A549 (cell line): ENCODE measurements around the gene SIGMAR1. TPM values are rescaled to one million over a fixed set of nuclear protein-coding genes. Genes with fewer than 3 reads are reported as not detected.

Experiments
- ATAC-seq, 2 experiments: fragments of 200-7000 bp in 1 of 2; fragments of >200 bp in 1 of 2; cut with Nextera tagmentation in 1 of 2; cut with Tn5 transposase in 1 of 2; 3 replicates each; pipeline versions ENCODE4 v1.8.0 to v1.9.1; 2018 to 2020; ENCODE audit warnings: mild to moderate bottlenecking in 1 of 2, moderate library complexity in 1 of 2
- CTCF ChIA-PET: fragments of 300-600 bp; sonication (Branson Sonifier 250); formaldehyde crosslinking; extraction: SDS; loops from one replicate; lab custom pipeline; 2021; ENCODE audit warnings: antibody characterized with exemption, inconsistent platforms; lab: Yijun Ruan, JAX
- POLR2A ChIA-PET: fragments of 350-600 bp; formaldehyde crosslinking; extraction: SDS; loops from one replicate; lab custom pipeline; 2021; ENCODE audit warnings: antibody characterized with exemption, inconsistent platforms; lab: Yijun Ruan, JAX
- DNase-seq, 2 experiments: peaks; one replicate each; pipeline versions ENCODE4 v3.0.0 to v3.0.0-alpha.2; 2011 to 2016; ENCODE audit warnings: low read depth in 1 of 2, low spot score in 1 of 2
- FAIRE-seq: peaks from 2 replicates; lab custom pipeline; 2011; peaks lifted over from hg19 to GRCh38; lab: Jason Lieb, UNC
- H3K27ac ChIP-seq, 2 experiments: fragments of >200 bp; sonication (Bioruptor Twin); formaldehyde crosslinking; 3 replicates each; pipeline ENCODE4 v1.5.1; 2016 to 2017
- H3K4me1 ChIP-seq: fragments of >200 bp; sonication (Bioruptor Twin); formaldehyde crosslinking; 3 replicates; pipeline ENCODE4 v1.6.1; 2016
- H3K4me2 ChIP-seq: fragments of >200 bp; sonication (Bioruptor Twin); formaldehyde crosslinking; 3 replicates; pipeline ENCODE4 v1.6.1; 2016
- H3K4me3 ChIP-seq: fragments of >200 bp; sonication (Bioruptor Twin); formaldehyde crosslinking; 3 replicates; pipeline ENCODE4 v1.5.1; 2016
- H3K9me3 ChIP-seq: fragments of >200 bp; sonication (Bioruptor Twin); formaldehyde crosslinking; 3 replicates; pipeline ENCODE4 v1.6.1; 2016
- CBX8 ChIP-seq: fragments of 200-600 bp; sonication (generic); IDR thresholded peaks from 2 replicates; pipeline ENCODE4 v1.6.1; 2016
- CEBPB ChIP-seq, 2 experiments: fragments of >200 bp in 1 of 2; sonication (Bioruptor Twin) in 1 of 2; formaldehyde crosslinking in 1 of 2; IDR thresholded peaks; 2 replicates each; pipeline ENCODE4 v1.6.1; 2012 to 2016
- CHD2 ChIP-seq: fragments of 150-350 bp; IDR thresholded peaks from 2 replicates; pipeline ENCODE4 v1.6.1; 2014; ENCODE audit warnings: low read length; ENCODE audit not compliant: partially characterized antibody
- EHF ChIP-seq: fragments of 250-450 bp; sonication (Bioruptor Pico); IDR thresholded peaks from 2 replicates; pipeline ENCODE4 v1.5.0; 2020; ENCODE audit warnings: mild to moderate bottlenecking
- EHMT2 ChIP-seq: fragments of 200-600 bp; sonication (generic); IDR thresholded peaks from 2 replicates; pipeline ENCODE4 v1.6.1; 2016; ENCODE audit warnings: antibody characterized with exemption, low read depth, mild to moderate bottlenecking, moderate library complexity
- FOSB ChIP-seq: fragments of 250-450 bp; sonication (Bioruptor Pico); IDR thresholded peaks from 2 replicates; pipeline ENCODE4 v1.5.0; 2020; ENCODE audit warnings: mild to moderate bottlenecking, moderate library complexity
- JUNB ChIP-seq: fragments of >200 bp; sonication (Bioruptor Twin); formaldehyde crosslinking; IDR thresholded peaks from 2 replicates; pipeline ENCODE4 v1.6.1; 2016
- KDM5A ChIP-seq: fragments of 200-600 bp; sonication (generic); IDR thresholded peaks from 2 replicates; pipeline ENCODE4 v1.6.1; 2016; ENCODE audit warnings: antibody characterized with exemption, mild to moderate bottlenecking
- MAFK ChIP-seq: fragments of 450-650 bp; IDR thresholded peaks from 2 replicates; pipeline ENCODE4 v1.6.1; 2014; ENCODE audit not compliant: partially characterized antibody
- MAX ChIP-seq: IDR thresholded peaks from 2 replicates; pipeline ENCODE4 v1.6.1; 2012
- NFE2L2 ChIP-seq: fragments of 150-350 bp; conservative IDR thresholded peaks from 2 replicates; pipeline ENCODE4 v1.6.1; 2014; ENCODE audit warnings: low read length
- POLR2AphosphoS2 ChIP-seq: conservative IDR thresholded peaks from 2 replicates; pipeline ENCODE4 v1.6.1; 2012; ENCODE audit warnings: low read length, improper control_type of control experiment, inconsistent platforms
- SMC3 ChIP-seq: fragments of >200 bp; sonication (Bioruptor Twin); formaldehyde crosslinking; IDR thresholded peaks from 3 replicates; pipeline ENCODE4 v1.6.1; 2018; ENCODE audit warnings: inconsistent platforms
- TP53 ChIP-seq: fragments of 250-450 bp; sonication (Bioruptor Pico); IDR thresholded peaks from 2 replicates; pipeline ENCODE4 v1.5.0; 2021; ENCODE audit warnings: mild to moderate bottlenecking, moderate library complexity
- ZC3H11A ChIP-seq: fragments of 450-650 bp; IDR thresholded peaks from 2 replicates; pipeline ENCODE4 v1.6.1; 2014; ENCODE audit warnings: antibody characterized with exemption, mild to moderate bottlenecking
- ZFP36 ChIP-seq: fragments of 450-650 bp; IDR thresholded peaks from 2 replicates; pipeline ENCODE4 v1.6.1; 2014; ENCODE audit warnings: borderline replicate concordance; ENCODE audit not compliant: partially characterized antibody
- ZSCAN20 ChIP-seq: fragments of 250-450 bp; sonication (Bioruptor Pico); IDR thresholded peaks from 2 replicates; pipeline ENCODE4 v1.8.0; 2022; ENCODE audit warnings: mild to moderate bottlenecking, moderate library complexity
- WGBS: methylation state at CpG from one replicate; pipeline ENCODE4 v1.1.6; 2017; ENCODE audit errors: missing lambda C conversion rate; 5-methylcytosine and 5-hydroxymethylcytosine counted together
- polyA plus RNA-seq, 4 experiments: library from polyadenylated mRNA; depleted of rRNA in 3 of 4; stranded (reverse); fragments of >200 nt; fragmentation: RNase III in 1 of 4; extraction: RNeasy Plus Mini Kit Qiagen cat#74134 plus additional on column Dnase treatment in 1 of 4; gene quantifications; 2 replicates in 3 of 4; 3 replicates in 1 of 4; pipeline ENCODE4 v1.2.3, GENCODE V29; 2011 to 2017
- TF ChIP-seq, protein P1 (sequence below): fragments of >200 bp; sonication (Bioruptor Twin); formaldehyde crosslinking; IDR thresholded peaks from 2 replicates; pipeline ENCODE4 v1.6.1; 2016
- TF ChIP-seq, protein P2 (sequence below): fragments of >200 bp; sonication (Bioruptor Twin); formaldehyde crosslinking; IDR thresholded peaks from 3 replicates; pipeline ENCODE4 v1.6.1; 2016
- TF ChIP-seq, protein P3 (sequence below): fragments of 150-350 bp; IDR thresholded peaks from 2 replicates; pipeline ENCODE4 v1.6.1; 2014; ENCODE audit warnings: low read depth, mild to moderate bottlenecking, low read length
- TF ChIP-seq, protein P4 (sequence below): fragments of 250-450 bp; sonication (Bioruptor Pico); IDR thresholded peaks from 2 replicates; pipeline ENCODE4 v1.5.0; 2021; ENCODE audit warnings: mild to moderate bottlenecking, moderate library complexity, borderline replicate concordance

Gene SIGMAR1
- polyA plus RNA-seq, 2 of the 4 experiments (the other 2 are of a cell fraction) = 64.6 to 150 TPM

GRCh38 chr9:34600908-34601307, 36.7 kb downstream of the SIGMAR1 start:
- ATAC-seq (no peak), DNase-seq (no peak), FAIRE-seq (no peak)
- no peaks in the 10 kb centered on the region for H3K9me3 ChIP-seq
- H3K27ac ChIP-seq = no peak overlapping the region
- no peak for TF ChIP-seq KDM5A
- TF ChIP-seq CBX8 = no peak
- H3K4me1 ChIP-seq = no peaks in the 10 kb centered on the region
- H3K4me3 ChIP-seq = no peak overlapping the region
- H3K4me2 ChIP-seq = no peak overlapping the region
- 13% methylated on average over 1 of the region's 1 CpG for whole genome bisulfite sequencing
- POLR2A ChIA-PET = no interaction called here
- CTCF ChIA-PET = interaction anchor here (0.7 to 11.6 kb wide), 10 partner anchors 8 to 268 kb away, joined by 3 to 297 read pairs (median 5); no protein-coding TSS in a partner anchor

DNA sequence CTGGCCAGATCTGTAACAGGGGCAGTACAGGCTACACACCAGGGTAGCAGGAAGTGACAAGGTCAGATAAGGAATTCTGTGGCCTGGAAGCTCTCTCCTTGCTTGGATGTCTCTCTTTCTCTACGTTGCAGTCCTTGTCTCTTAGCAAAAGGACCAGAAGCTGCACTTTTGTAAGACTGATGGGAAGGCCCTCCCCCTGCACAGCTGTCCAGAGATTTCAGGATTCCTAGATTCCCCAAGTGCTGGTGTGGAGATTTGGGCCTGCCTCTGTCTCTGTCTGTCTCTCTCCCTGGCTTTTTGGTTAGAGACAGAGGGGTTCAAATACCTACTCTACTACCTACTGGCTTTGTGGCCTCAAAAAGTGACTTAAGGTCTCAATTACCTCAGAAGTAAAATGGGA, 38.0 kb downstream of the SIGMAR1 start:
- Histone ChIP-seq H3K4me2 (no peak overlapping the region), H3K4me1 (no peaks in the 10 kb centered on the region), H3K27ac (no peak overlapping the region), H3K9me3 (no peaks in the 10 kb centered on the region), H3K4me3 (no peak overlapping the region)
- ATAC-seq = no peak
- no peak for FAIRE-seq
- WGBS = 20% methylated on average over 1 of the region's 1 CpG
- POLR2A ChIA-PET = no interaction called here
- DNase-seq = no peak
- CTCF ChIA-PET = interaction anchor here (0.5 to 11.6 kb wide), 10 partner anchors 35 to 681 kb away, joined by 3 to 297 read pairs (median 5); no protein-coding TSS in a partner anchor
- TF ChIP-seq, protein P1, sequence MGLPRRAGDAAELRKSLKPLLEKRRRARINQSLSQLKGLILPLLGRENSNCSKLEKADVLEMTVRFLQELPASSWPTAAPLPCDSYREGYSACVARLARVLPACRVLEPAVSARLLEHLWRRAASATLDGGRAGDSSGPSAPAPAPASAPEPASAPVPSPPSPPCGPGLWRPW = no peak
- TF ChIP-seq, protein P2, sequence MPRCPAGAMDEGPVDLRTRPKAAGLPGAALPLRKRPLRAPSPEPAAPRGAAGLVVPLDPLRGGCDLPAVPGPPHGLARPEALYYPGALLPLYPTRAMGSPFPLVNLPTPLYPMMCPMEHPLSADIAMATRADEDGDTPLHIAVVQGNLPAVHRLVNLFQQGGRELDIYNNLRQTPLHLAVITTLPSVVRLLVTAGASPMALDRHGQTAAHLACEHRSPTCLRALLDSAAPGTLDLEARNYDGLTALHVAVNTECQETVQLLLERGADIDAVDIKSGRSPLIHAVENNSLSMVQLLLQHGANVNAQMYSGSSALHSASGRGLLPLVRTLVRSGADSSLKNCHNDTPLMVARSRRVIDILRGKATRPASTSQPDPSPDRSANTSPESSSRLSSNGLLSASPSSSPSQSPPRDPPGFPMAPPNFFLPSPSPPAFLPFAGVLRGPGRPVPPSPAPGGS = no peak
- TF ChIP-seq TP53 = no peak
- TF ChIP-seq FOSB = no peak
- TF ChIP-seq MAX = no peak
- TF ChIP-seq EHF (CRISPR knock-in tag) = no peak
- no peak for TF ChIP-seq ZC3H11A
- TF ChIP-seq SMC3 = no peak
- no peak for TF ChIP-seq CEBPB (IDR thresholded peaks at IDR 0.05)
- TF ChIP-seq ZSCAN20 (CRISPR knock-in tag) = no peak
- TF ChIP-seq POLR2AphosphoS2 = no peak
- TF ChIP-seq, protein P3, sequence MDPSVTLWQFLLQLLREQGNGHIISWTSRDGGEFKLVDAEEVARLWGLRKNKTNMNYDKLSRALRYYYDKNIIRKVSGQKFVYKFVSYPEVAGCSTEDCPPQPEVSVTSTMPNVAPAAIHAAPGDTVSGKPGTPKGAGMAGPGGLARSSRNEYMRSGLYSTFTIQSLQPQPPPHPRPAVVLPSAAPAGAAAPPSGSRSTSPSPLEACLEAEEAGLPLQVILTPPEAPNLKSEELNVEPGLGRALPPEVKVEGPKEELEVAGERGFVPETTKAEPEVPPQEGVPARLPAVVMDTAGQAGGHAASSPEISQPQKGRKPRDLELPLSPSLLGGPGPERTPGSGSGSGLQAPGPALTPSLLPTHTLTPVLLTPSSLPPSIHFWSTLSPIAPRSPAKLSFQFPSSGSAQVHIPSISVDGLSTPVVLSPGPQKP = no peak
- no peak for TF ChIP-seq CHD2
- TF ChIP-seq JUNB = no peak
- no peak for TF ChIP-seq NFE2L2
- TF ChIP-seq, protein P4, sequence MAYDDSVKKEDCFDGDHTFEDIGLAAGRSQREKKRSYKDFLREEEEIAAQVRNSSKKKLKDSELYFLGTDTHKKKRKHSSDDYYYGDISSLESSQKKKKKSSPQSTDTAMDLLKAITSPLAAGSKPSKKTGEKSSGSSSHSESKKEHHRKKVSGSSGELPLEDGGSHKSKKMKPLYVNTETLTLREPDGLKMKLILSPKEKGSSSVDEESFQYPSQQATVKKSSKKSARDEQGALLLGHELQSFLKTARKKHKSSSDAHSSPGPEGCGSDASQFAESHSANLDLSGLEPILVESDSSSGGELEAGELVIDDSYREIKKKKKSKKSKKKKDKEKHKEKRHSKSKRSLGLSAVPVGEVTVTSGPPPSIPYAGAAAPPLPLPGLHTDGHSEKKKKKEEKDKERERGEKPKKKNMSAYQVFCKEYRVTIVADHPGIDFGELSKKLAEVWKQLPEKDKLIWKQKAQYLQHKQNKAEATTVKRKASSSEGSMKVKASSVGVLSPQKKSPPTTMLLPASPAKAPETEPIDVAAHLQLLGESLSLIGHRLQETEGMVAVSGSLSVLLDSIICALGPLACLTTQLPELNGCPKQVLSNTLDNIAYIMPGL (CRISPR knock-in tag) = no peak
- TF ChIP-seq ZFP36 = no peak
- TF ChIP-seq EHMT2 = no peak

GRCh38 chr9:34594177-34594576, 43.4 kb downstream of the SIGMAR1 start:
- ATAC-seq = no peak
- ChIA-PET CTCF (interaction anchor here (0.6 to 11.6 kb wide), 10 partner anchors 9 to 190 kb away, joined by 3 to 297 read pairs (median 26); no protein-coding TSS in a partner anchor), POLR2A (no interaction called here)
- H3K27ac ChIP-seq = no peak overlapping the region
- DNase-seq = no peak
- H3K4me1 ChIP-seq = peaks cover 2% of the 10 kb centered on the region; the same call in 2 of the 3 replicates
- no peaks in the 10 kb centered on the region for H3K9me3 ChIP-seq
- FAIRE-seq = no peak
- H3K4me2 ChIP-seq = no peak overlapping the region
- WGBS = 61% methylated on average over 9 of the region's 9 CpGs
- TF ChIP-seq MAFK (peak; percentile 5), SMC3 (no peak)
- TF ChIP-seq, all 56 proteins: peak for 1
- no peak overlapping the region for H3K4me3 ChIP-seq
